Uterus (tissue), 4 donors: ENCODE results near the gene ATP6V1B1. TPM values are rescaled to one million over a fixed set of nuclear protein-coding genes. Genes with fewer than 3 reads are reported as not detected.

Source experiments
- DNase-seq, 2 donors: peaks; one replicate each; pipeline ENCODE4 v3.0.0-alpha.2; 2019 to 2020
- H3K27ac ChIP-seq, 2 donors: fragments of 200-600 bp; sonication (generic); 1 replicate in 1 of 2; 2 replicates in 1 of 2; pipeline ENCODE4 v1.5.1; 2016 to 2018
- H3K27me3 ChIP-seq, 2 donors: fragments of 200-600 bp; sonication (generic); one replicate each; pipeline ENCODE4 v1.5.1; 2018 to 2019; ENCODE audit warnings: control low read depth in 1 of 2
- H3K36me3 ChIP-seq, 2 donors: fragments of 200-600 bp; sonication (generic); one replicate each; pipeline ENCODE4 v1.5.1; 2019; ENCODE audit warnings: control low read depth in 1 of 2
- H3K4me1 ChIP-seq, 2 donors: fragments of 200-600 bp; sonication (generic); one replicate each; pipeline ENCODE4 v1.5.1; 2018 to 2019; ENCODE audit warnings: control low read depth in 1 of 2
- H3K4me3 ChIP-seq, 2 donors: fragments of 200-600 bp; sonication (generic); 1 replicate in 1 of 2; 2 replicates in 1 of 2; pipeline ENCODE4 v1.5.1; 2018 to 2019; ENCODE audit warnings: mild to moderate bottlenecking in 1 of 2
- H3K9me3 ChIP-seq, 2 donors: fragments of 200-600 bp; sonication (generic); one replicate each; pipeline ENCODE4 v1.5.1; 2019; ENCODE audit warnings: control low read depth in 1 of 2
- POLR2A ChIP-seq, 2 donors: fragments of 450-650 bp; IDR thresholded peaks; one replicate each; pipeline ENCODE4 v1.6.1; 2016; ENCODE audit warnings: antibody characterized with exemption in 2 of 2, mild to moderate bottlenecking in 1 of 2, moderate library complexity in 1 of 2
- intact Hi-C: fragments of 100-400 bp; cut with DNase I; formaldehyde crosslinking; loops from one replicate; pipeline ENCODE4 v1.15.1; 2023; ENCODE audit warnings: low total_unique reads
- total RNA-seq, 4 donors: library from RNA; depleted of rRNA in 3 of 4; stranded (reverse); fragments of >200 nt in 3 of 4; gene quantifications; one replicate each; pipeline versions ENCODE4 v1.1.0 to v1.2.4, GENCODE V29; 2014 to 2023
- TF ChIP-seq, protein P1 (sequence below), 4 experiments: fragments of 200-600 bp in 2 of 4; fragments of 450-650 bp in 2 of 4; sonication (generic) in 2 of 4; IDR thresholded peaks; one replicate each; pipeline ENCODE4 v1.5.1; 2016 to 2019; ENCODE audit warnings: antibody characterized with exemption in 4 of 4, mild to moderate bottlenecking in 2 of 4, moderate library complexity in 1 of 4
- donor health status: DM: yes; HTN: yes; CAD: no.

Gene ATP6V1B1
- total RNA-seq, 4 donors from 2014 or later = 3.4 to 3.7 TPM; not detected in 2

DNA sequence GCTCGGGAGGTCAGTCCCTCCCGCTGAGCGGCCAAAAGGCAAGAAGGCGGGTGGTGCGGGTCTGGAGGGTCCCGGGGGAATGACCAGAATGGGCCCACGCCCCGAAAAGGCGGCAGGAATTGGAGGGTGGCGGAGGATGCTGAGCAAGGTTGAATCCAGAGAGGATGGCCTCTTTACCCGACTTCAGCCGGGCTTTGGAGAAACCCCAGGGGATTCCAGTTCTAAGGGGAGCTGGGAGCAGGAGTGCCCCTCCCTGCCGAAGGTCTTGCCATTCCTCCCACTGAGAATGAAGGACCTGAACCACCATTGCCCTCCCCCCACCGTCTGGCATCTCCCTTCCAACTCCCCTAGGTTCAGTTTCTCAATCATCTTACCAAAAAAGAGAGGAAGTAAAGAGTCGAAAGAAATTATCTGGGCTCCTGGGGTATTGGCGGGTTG lies 38.9 kb upstream of the ATP6V1B1 start:
- Histone ChIP-seq H3K27me3 (peaks cover 0 to 39% of the 10 kb centered on the region in 2 donors), H3K4me3 (no peak overlapping the region), H3K9me3 (no peaks in the 10 kb centered on the region), H3K36me3 (no peaks in the 10 kb centered on the region), H3K4me1 (peaks cover 0 to 21% of the 10 kb centered on the region in 2 donors), H3K27ac (no peak overlapping the region)
- intact Hi-C loops = no loop called here
- DNase-seq = no peak
- TF ChIP-seq POLR2A (IDR thresholded peaks at IDR 0.05) = no peak
- TF ChIP-seq, protein P1, sequence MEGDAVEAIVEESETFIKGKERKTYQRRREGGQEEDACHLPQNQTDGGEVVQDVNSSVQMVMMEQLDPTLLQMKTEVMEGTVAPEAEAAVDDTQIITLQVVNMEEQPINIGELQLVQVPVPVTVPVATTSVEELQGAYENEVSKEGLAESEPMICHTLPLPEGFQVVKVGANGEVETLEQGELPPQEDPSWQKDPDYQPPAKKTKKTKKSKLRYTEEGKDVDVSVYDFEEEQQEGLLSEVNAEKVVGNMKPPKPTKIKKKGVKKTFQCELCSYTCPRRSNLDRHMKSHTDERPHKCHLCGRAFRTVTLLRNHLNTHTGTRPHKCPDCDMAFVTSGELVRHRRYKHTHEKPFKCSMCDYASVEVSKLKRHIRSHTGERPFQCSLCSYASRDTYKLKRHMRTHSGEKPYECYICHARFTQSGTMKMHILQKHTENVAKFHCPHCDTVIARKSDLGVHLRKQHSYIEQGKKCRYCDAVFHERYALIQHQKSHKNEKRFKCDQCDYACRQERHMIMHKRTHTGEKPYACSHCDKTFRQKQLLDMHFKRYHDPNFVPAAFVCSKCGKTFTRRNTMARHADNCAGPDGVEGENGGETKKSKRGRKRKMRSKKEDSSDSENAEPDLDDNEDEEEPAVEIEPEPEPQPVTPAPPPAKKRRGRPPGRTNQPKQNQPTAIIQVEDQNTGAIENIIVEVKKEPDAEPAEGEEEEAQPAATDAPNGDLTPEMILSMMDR (IDR thresholded peaks at IDR 0.05) = no peak

DNA sequence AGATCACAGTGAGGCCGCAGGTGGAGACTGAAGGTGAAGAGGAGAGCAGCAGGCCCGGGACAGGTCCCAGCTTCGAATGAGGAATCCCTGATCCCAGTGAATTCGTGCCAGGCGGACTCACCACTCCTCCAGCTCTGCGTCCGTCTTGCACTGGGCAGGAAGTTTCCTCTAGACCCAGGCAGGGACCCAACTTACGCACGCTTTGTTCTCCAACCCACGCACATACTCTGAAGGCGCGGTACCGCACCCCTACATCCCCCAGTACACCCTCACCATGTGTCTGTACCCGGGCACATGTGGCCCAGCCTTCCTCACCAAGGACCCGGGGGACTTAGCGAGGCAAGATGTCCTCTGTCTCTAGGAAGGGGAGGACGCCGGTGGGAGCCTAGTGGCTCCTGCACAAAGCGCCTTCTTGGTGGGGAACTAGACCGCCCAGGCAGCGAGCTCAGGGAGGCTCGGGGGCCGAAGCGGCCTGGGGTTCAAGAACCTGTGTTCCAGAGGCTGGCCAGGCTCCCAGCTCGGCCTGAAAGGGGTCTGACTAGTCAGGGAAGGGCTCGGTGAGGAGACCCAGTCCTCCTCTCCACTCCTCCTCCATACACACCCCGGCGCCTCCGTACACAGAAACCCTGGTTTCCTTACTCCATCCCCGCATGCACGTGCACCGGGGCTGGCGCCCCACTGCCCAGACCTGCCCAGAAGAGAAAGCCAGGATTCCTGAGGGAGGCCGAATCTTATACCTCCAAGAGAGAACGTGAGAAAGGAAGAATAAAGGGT lies 38.3 kb upstream of the ATP6V1B1 start:
- Histone ChIP-seq H3K9me3 (no peaks in the 10 kb centered on the region), H3K27ac (no peak overlapping the region), H3K4me3 (no peak overlapping the region), H3K36me3 (no peaks in the 10 kb centered on the region), H3K4me1 (peaks cover 0 to 25% of the 10 kb centered on the region in 2 donors), H3K27me3 (peaks cover 0 to 45% of the 10 kb centered on the region in 2 donors)
- intact Hi-C loops = no loop called here
- TF ChIP-seq, protein P1 (IDR thresholded peaks at IDR 0.05) = no peak
- TF ChIP-seq POLR2A (IDR thresholded peaks at IDR 0.05) = no peak
- DNase-seq = no peak

DNA sequence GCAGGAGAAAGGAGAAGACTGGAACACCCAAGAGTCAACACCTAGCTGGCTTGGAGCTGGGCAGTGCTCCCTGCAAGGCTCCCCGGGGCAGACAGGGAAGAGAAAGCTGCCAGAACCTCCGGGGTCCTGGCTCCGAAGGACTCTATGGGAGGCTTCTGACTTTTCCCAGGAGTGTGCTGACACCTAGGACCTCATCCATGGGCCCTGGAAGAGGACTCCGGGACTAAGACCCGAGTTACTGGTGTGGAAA lies 37.8 kb upstream of the ATP6V1B1 start:
- intact Hi-C loops = no loop called here
- Histone ChIP-seq H3K27ac (no peak overlapping the region), H3K27me3 (peaks cover 0 to 50% of the 10 kb centered on the region in 2 donors), H3K9me3 (no peaks in the 10 kb centered on the region), H3K4me1 (peaks cover 0 to 25% of the 10 kb centered on the region in 2 donors), H3K36me3 (no peaks in the 10 kb centered on the region), H3K4me3 (no peak overlapping the region)
- no peak for DNase-seq
- no peak for TF ChIP-seq POLR2A (IDR thresholded peaks at IDR 0.05)
- TF ChIP-seq, protein P1 (IDR thresholded peaks at IDR 0.05) = no peak

DNA sequence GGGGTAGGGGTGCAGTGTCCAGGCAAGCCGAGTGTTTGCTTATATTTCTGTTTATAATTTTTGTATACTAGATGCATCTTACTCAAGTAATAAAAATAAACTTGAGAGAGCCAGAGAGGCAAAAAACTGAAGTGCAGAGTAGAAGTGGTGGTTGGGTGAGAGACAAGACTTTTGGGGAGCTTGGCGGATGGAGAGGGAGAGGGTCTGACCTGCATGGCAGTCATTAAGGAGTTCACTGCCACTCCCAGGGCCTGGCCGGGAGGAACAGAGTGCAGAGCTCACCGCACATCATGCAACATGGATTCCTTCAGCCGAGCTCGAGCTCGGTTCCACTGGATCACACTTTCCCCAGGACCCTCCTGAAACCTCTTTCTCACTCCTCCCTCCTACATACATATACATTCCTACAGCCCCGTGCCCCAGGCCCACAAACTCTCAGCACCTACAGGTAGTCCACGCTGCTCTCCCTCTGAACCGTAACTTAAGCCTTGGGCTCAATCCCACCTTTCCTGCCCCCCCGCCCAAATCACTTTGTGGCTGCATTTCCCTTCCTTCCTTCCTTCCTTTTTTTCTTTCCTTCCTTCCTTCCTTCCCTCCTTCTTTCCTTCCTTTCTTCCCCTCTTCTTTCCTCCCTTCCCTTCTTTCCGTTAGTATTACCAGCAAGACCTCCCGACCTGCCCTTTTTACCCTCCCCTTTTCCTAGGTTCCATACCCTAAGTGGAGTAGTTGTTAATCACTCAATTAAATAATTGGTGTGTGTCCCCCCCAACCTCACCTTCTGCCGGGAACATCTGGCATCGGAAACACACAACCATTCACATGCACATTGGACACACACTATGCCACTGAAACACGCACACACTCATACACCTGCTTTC lies 37.1 kb upstream of the ATP6V1B1 start:
- Histone ChIP-seq H3K4me3 (peak overlapping the region in 1 of 2 donors; percentile 6), H3K27me3 (peaks cover 0 to 52% of the 10 kb centered on the region in 2 donors)

More for the DNA sequence above, 37.1 kb upstream of the ATP6V1B1 start:
- TF ChIP-seq, protein P1 (IDR thresholded peaks at IDR 0.05) = no peak
- no peak for TF ChIP-seq POLR2A (IDR thresholded peaks at IDR 0.05)
- DNase-seq = no peak
- Histone ChIP-seq H3K9me3 (no peaks in the 10 kb centered on the region), H3K27ac (no peak overlapping the region), H3K36me3 (no peaks in the 10 kb centered on the region), H3K4me1 (peaks cover 0 to 25% of the 10 kb centered on the region in 2 donors)
- intact Hi-C loops = no loop called here
